HepG2 (cell line): ENCODE data around the gene CNTNAP1. TPM values are rescaled to one million over a fixed set of nuclear protein-coding genes. Genes with fewer than 3 reads are reported as not detected.

Experiments
- ETV6 ChIP-seq: sonication (generic); formaldehyde crosslinking; conservative IDR thresholded peaks from 2 replicates; pipeline ENCODE4 v1.4.0; 2020; ENCODE audit warnings: missing genetic modification reagents
- IKZF1 ChIP-seq: fragments of 450-650 bp; IDR thresholded peaks from 2 replicates; pipeline ENCODE4 v1.7.1; 2016
- MBNL3 ChIP-seq: fragments of 250-450 bp; sonication (Bioruptor Pico); conservative IDR thresholded peaks from 2 replicates; pipeline ENCODE4 v1.8.0; 2022; ENCODE audit warnings: mild to moderate bottlenecking, inconsistent platforms
- PHB2 ChIP-seq: fragments of 450-650 bp; IDR thresholded peaks from 2 replicates; pipeline ENCODE4 v1.6.1; 2018; ENCODE audit not compliant: partially characterized antibody
- SNAI1 ChIP-seq: sonication (generic); formaldehyde crosslinking; IDR thresholded peaks from 2 replicates; pipeline ENCODE4 v1.5.0; 2020; ENCODE audit warnings: mild to moderate bottlenecking, missing genetic modification reagents, borderline replicate concordance
- TGIF2 ChIP-seq: IDR thresholded peaks from 2 replicates; pipeline ENCODE4 v1.6.1; 2016; ENCODE audit warnings: control low read depth, missing compliant biosample characterization
- ZEB1 ChIP-seq: IDR thresholded peaks from 2 replicates; pipeline ENCODE4 v1.6.1; 2012; ENCODE audit warnings: mild to moderate bottlenecking, low read depth, inconsistent platforms; ENCODE audit not compliant: insufficient replicate concordance
- ZNF33B ChIP-seq: sonication (generic); formaldehyde crosslinking; IDR thresholded peaks from 2 replicates; pipeline ENCODE4 v1.5.1; 2020; ENCODE audit warnings: mild to moderate bottlenecking, missing genetic modification reagents
- ZNF451 ChIP-seq: sonication (generic); formaldehyde crosslinking; IDR thresholded peaks from 2 replicates; pipeline ENCODE4 v1.5.0; 2020; ENCODE audit warnings: mild to moderate bottlenecking, missing genetic modification reagents
- ZNF768 ChIP-seq: sonication (generic); formaldehyde crosslinking; IDR thresholded peaks from 2 replicates; pipeline ENCODE4 v1.4.0; 2020; ENCODE audit warnings: missing genetic modification reagents
- ZZZ3 ChIP-seq: sonication (generic); formaldehyde crosslinking; IDR thresholded peaks from 2 replicates; pipeline ENCODE4 v1.4.0; 2020; ENCODE audit warnings: missing genetic modification reagents, mild to moderate bottlenecking, borderline replicate concordance
- polyA plus RNA-seq, 8 experiments: library from polyadenylated mRNA; depleted of rRNA in 3 of 8; stranded (reverse) in 7 of 8; unstranded in 1 of 8; fragments of >200 nt; fragmentation: Illumina TruSeq in 4 of 8; extraction: Trizol in 4 of 8; gene quantifications; 2 replicates each; pipeline versions ENCODE4 v1.2.1 to v1.2.3, GENCODE V29; 2011 to 2016; ENCODE audit warnings: low read depth in 4 of 8, missing spikeins in 1 of 8, mixed read lengths in 1 of 8; ENCODE audit not compliant: insufficient read depth in 1 of 8
- total RNA-seq, 5 experiments: library from RNA; depleted of rRNA; stranded (reverse); fragments of >200 nt; fragmentation: Illumina TruSeq; extraction: Trizol; gene quantifications; 2 replicates each; pipeline ENCODE4 v1.2.3, GENCODE V29; 2016; ENCODE audit warnings: low read depth in 1 of 5
- TF ChIP-seq, protein P1 (sequence below): sonication (generic); formaldehyde crosslinking; IDR thresholded peaks from 2 replicates; pipeline ENCODE4 v1.9.0; 2021; ENCODE audit warnings: missing genetic modification reagents, borderline replicate concordance
- TF ChIP-seq, protein P2 (sequence below): sonication (generic); formaldehyde crosslinking; IDR thresholded peaks from 2 replicates; pipeline ENCODE4 v1.5.0; 2020; ENCODE audit warnings: mild to moderate bottlenecking, missing genetic modification reagents, borderline replicate concordance
- TF ChIP-seq, protein P3 (sequence below): sonication (generic); formaldehyde crosslinking; IDR thresholded peaks from 2 replicates; pipeline ENCODE4 v1.4.0; 2020; ENCODE audit warnings: missing genetic modification reagents
- TF ChIP-seq, protein P4 (sequence below): sonication (generic); formaldehyde crosslinking; IDR thresholded peaks from 2 replicates; pipeline ENCODE4 v1.5.0; 2020; ENCODE audit warnings: missing genetic modification reagents
- TF ChIP-seq, protein P5 (sequence below): sonication (generic); formaldehyde crosslinking; IDR thresholded peaks from 2 replicates; pipeline ENCODE4 v1.4.0; 2020; ENCODE audit warnings: mild to moderate bottlenecking, missing genetic modification reagents

Gene CNTNAP1
- total and polyA plus RNA-seq, 2 of the 13 experiments (the other 11 are each of a cell fraction or from before 2014, with no cell fraction given): 4.5 to 7.7 TPM

DNA sequence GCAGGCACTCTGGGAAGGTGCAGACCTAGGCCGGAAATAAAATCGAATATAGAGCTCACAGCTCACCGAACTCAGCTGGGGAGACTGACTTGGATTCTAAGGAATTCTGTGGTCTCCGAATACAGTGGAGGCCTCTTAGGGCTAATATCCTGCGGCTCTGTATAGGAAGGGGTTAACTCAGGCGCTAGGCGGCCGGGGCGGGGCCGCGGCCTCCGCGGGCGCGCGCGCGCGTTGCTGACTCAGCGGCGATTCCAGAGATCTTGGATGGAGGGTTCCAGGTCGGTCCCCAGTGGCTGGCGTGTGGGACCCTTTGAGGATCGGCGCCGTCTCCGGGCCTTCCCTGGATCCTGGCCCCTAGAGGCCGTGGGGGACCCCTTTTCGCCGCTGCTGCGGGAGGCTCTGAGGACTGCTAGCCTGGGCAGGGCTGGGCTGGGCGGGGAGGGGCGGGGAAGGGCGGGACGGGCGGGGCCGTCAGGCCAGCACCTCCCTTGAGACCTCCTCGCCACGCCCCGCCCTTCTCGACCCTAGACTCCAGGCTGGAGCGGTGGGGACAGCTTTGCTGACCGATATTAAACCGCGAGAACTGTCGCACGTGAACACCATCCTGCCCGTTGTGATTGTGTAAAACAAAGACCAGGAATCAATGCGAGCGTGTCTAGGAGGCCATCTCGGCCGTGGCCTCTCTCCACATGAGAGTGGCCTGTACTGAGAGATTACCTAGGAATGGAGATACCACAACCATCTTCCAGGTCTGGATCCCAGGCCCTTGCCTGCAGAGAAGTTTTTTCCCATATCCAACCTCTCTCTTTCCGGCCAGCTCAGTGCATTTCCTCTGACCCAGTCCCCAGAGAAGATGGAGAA, 4.2 kb upstream of the CNTNAP1 start (continued):
- TF ChIP-seq, protein P1, sequence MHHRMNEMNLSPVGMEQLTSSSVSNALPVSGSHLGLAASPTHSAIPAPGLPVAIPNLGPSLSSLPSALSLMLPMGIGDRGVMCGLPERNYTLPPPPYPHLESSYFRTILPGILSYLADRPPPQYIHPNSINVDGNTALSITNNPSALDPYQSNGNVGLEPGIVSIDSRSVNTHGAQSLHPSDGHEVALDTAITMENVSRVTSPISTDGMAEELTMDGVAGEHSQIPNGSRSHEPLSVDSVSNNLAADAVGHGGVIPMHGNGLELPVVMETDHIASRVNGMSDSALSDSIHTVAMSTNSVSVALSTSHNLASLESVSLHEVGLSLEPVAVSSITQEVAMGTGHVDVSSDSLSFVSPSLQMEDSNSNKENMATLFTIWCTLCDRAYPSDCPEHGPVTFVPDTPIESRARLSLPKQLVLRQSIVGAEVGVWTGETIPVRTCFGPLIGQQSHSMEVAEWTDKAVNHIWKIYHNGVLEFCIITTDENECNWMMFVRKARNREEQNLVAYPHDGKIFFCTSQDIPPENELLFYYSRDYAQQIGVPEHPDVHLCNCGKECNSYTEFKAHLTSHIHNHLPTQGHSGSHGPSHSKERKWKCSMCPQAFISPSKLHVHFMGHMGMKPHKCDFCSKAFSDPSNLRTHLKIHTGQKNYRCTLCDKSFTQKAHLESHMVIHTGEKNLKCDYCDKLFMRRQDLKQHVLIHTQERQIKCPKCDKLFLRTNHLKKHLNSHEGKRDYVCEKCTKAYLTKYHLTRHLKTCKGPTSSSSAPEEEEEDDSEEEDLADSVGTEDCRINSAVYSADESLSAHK (CRISPR knock-in tag): no peak
- TF ChIP-seq IKZF1: no peak
- TF ChIP-seq TGIF2 (CRISPR knock-in tag): no peak; the same call in 1 of the 2 replicates
- TF ChIP-seq ZEB1: peak; percentile 14
- TF ChIP-seq ZNF768: peak; percentile 55; the same call in 1 of the 2 replicates
- TF ChIP-seq ZNF451 (CRISPR knock-in tag): no peak
- TF ChIP-seq PHB2: no peak
- no peak for TF ChIP-seq ZZZ3 (CRISPR knock-in tag)
- no peak for TF ChIP-seq SNAI1
- TF ChIP-seq, protein P2, sequence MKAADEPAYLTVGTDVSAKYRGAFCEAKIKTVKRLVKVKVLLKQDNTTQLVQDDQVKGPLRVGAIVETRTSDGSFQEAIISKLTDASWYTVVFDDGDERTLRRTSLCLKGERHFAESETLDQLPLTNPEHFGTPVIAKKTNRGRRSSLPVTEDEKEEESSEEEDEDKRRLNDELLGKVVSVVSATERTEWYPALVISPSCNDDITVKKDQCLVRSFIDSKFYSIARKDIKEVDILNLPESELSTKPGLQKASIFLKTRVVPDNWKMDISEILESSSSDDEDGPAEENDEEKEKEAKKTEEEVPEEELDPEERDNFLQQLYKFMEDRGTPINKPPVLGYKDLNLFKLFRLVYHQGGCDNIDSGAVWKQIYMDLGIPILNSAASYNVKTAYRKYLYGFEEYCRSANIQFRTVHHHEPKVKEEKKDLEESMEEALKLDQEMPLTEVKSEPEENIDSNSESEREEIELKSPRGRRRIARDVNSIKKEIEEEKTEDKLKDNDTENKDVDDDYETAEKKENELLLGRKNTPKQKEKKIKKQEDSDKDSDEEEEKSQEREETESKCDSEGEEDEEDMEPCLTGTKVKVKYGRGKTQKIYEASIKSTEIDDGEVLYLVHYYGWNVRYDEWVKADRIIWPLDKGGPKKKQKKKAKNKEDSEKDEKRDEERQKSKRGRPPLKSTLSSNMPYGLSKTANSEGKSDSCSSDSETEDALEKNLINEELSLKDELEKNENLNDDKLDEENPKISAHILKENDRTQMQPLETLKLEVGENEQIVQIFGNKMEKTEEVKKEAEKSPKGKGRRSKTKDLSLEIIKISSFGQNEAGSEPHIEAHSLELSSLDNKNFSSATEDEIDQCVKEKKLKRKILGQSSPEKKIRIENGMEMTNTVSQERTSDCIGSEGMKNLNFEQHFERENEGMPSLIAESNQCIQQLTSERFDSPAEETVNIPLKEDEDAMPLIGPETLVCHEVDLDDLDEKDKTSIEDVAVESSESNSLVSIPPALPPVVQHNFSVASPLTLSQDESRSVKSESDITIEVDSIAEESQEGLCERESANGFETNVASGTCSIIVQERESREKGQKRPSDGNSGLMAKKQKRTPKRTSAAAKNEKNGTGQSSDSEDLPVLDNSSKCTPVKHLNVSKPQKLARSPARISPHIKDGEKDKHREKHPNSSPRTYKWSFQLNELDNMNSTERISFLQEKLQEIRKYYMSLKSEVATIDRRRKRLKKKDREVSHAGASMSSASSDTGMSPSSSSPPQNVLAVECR (CRISPR knock-in tag): peak; percentile 80
- peak; percentile 69 for TF ChIP-seq ETV6
- no peak for TF ChIP-seq ZNF33B (CRISPR knock-in tag)
- TF ChIP-seq, protein P3, sequence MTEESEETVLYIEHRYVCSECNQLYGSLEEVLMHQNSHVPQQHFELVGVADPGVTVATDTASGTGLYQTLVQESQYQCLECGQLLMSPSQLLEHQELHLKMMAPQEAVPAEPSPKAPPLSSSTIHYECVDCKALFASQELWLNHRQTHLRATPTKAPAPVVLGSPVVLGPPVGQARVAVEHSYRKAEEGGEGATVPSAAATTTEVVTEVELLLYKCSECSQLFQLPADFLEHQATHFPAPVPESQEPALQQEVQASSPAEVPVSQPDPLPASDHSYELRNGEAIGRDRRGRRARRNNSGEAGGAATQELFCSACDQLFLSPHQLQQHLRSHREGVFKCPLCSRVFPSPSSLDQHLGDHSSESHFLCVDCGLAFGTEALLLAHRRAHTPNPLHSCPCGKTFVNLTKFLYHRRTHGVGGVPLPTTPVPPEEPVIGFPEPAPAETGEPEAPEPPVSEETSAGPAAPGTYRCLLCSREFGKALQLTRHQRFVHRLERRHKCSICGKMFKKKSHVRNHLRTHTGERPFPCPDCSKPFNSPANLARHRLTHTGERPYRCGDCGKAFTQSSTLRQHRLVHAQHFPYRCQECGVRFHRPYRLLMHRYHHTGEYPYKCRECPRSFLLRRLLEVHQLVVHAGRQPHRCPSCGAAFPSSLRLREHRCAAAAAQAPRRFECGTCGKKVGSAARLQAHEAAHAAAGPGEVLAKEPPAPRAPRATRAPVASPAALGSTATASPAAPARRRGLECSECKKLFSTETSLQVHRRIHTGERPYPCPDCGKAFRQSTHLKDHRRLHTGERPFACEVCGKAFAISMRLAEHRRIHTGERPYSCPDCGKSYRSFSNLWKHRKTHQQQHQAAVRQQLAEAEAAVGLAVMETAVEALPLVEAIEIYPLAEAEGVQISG (CRISPR knock-in tag): peak; percentile 81
- TF ChIP-seq, protein P4, sequence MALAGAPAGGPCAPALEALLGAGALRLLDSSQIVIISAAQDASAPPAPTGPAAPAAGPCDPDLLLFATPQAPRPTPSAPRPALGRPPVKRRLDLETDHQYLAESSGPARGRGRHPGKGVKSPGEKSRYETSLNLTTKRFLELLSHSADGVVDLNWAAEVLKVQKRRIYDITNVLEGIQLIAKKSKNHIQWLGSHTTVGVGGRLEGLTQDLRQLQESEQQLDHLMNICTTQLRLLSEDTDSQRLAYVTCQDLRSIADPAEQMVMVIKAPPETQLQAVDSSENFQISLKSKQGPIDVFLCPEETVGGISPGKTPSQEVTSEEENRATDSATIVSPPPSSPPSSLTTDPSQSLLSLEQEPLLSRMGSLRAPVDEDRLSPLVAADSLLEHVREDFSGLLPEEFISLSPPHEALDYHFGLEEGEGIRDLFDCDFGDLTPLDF (CRISPR knock-in tag): peak; percentile 83
- no peak for TF ChIP-seq MBNL3 (CRISPR knock-in tag)
- TF ChIP-seq, protein P5, sequence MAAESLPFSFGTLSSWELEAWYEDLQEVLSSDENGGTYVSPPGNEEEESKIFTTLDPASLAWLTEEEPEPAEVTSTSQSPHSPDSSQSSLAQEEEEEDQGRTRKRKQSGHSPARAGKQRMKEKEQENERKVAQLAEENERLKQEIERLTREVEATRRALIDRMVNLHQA (CRISPR knock-in tag): no peak
